GM18511 (cell line): ENCODE results near the gene MEIS1.

Source experiments
- ATAC-seq: cut with Tn5 transposase; IDR thresholded peaks from one replicate; pipeline ENCODE4 v1.9.1; 2021; ENCODE audit warnings: mild to moderate bottlenecking, moderate library complexity; ENCODE audit not compliant: unreplicated experiment

MEIS1 gene

DNA sequence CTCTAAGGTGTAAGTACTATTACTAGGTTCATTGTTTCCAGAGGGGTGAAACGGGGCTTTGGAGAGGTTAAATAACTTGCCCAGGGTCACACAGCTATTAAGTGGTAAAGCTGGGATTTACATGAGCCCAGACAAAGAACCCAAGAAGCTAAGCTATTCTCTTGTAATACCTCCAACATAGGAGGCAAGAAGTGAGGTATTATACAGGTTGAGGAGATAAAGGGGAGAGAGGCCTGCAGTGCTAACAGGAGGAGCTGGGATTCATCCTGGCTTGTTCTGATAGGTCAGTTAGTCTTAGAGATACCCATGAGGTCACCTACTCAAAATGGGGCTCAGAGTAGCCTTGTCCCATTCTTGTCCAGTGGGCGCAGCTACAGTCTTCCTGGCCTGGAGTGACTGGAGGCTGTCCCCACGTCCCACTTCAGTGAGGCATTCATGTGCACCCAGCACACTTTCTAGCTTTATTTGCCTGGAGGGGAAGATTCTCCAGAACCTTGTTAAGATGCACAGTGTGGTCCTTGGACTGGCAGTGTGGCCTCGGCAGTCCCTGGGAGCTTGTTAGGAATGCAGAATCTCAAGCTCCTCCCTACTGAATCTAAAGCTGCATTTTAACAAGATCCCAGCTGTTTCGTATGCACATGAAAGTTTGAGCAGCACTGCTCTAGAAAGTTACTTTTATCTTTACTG is 63.5 kb downstream of the MEIS1 start:
- ATAC-seq: no peak

DNA sequence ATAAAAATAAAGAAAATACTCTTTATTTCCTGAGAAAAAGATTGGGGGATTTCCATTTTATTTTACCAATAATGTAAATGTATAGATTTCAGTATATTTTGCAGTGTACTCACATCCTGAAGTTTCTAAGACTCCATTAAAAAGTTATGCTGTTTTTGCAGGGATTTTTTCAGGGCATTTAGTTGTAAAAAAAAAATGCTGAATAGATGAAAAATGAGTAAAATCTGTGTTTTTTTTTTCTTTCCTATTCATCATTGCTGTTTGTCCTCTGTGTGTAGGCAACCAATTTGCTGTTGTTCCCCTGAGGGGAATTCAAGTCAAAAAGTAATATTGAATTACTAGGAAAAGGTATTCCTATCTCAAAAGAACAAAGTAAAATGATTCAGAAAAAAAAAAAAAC is 66.3 kb downstream of the MEIS1 start:
- no peak for ATAC-seq

DNA sequence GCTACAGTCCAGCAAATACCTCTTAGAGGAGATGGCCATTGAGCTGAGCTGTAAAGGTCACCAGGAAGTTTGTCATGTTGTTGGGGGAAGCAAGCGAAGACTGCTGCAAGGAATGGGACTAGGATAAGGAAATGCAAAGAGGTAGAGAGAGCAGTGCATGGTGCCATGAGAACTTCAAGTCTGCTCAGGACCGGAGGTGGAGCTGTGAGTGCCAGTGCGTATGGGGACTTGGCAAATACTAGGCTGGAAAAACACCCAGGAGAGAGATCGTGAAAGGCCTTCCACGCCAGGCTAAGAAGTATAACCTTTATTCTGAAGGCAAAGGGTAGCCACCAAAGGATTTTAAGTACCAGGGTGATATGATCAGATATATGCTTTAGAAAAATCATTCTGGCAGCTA is 71.3 kb downstream of the MEIS1 start:
- no peak for ATAC-seq

DNA sequence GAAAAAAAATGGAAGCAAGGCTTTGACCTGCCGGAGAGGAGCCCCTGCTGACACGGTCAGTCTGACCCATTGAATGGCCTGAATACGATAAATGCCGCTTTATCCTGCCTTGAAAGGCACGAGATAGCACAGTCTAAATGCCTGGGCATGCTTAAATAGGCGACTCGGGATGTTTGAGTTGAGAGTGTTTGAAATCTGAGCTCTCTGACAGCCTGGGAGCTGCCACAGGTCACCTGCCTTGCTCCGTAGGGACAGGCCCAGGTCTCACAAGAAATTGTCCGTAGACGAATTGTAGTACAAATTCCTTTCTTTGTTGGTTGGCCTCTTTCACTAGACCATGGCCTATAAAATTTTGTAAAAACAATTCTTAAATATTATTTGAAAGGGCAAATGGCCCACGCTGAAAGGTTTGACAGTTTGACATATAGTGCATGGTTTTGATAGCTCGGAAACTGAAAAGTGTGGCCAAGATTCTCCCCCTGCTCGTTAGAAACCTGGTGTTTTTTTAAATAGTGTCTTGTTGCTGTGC is 72.8 kb downstream of the MEIS1 start:
- no peak for ATAC-seq

DNA sequence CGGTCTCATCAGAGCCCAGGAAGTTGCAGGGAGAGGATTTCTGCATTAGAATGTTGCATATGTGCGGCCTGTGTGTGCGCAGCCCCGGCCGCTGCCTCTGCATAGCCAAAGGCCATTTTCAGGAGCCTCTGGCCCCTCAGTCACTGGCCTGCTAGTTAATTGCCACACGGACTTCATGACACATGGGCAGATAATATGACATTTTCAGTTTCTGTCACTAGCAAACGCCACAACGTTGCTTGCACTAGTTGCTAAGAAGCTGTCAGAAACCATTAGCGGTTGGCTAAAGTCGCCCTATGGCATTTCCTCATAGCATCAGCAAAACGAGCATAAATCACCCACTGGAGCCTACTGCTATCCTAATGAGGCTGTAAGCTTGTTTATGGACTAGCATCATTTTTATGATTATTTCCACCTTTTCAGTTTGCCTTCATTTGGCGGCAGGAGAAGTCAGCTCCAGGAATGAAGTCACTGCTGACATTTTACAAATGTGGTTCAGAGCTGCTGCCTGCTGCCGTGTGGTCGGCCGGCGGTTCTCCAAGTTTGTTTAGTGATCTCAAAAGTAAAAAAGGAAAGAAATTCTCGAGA is 73.7 kb downstream of the MEIS1 start:
- no peak for ATAC-seq

DNA sequence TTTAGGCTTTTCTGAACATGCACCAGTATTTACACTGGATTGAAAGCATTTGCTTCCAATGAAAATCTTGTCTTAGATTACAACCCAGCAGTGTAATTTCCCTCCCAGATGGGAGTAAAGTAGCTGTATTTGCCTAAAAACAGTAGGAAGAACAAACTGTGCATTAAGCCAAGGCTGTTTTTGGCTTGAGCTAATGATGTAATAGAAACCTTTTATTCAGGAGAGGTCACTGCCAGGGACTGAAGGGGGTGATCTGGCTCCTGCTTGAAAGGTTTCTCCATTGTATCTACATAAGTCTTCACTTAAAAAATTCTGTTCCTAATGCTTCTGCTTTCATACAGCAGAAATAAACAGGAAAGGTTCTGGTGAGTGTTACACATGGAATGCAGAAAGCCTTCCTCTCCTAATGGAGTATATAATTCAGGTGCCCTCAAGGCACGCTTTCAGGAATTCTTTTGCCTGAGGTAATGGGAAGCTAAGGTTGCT is 74.4 kb downstream of the MEIS1 start:
- no peak for ATAC-seq

DNA sequence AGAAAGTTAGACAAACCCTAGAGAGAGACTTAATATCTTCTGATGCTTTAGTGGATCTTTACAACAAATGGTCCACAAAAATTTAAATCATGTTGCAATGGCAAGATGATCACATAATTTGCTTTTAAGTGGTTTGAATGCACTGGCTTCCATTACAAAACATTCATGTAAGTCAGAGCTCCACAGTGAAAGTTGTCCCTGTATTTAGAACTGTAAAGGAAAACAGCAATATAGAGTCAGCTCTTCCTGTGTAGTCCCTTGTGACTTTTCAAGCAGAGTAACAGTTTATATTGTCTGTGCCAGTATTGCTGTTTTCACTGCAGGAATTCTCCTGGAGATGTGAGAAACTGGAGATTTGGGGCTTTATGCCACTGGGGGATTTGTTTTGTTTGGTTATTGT is 77.7 kb downstream of the MEIS1 start:
- no peak for ATAC-seq

DNA sequence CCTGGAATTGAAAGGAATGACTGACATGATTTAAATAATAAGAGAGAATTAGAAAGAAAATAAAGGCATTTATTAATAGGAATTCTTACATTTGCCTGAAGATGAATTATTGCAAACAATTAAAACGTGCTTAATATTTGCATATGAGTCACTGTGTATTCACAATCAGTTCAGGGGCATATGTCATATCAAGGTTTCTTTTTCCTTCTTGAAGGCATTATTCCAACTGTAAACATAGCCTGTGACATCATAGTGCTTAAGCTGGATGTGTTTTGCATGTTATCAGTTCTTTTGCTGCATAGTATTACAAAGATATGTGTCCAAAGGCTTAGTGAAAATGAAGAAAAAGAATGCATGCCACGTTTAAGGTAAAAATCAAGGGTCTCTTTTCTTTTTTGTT is 80.8 kb downstream of the MEIS1 start:
- ATAC-seq: no peak

DNA sequence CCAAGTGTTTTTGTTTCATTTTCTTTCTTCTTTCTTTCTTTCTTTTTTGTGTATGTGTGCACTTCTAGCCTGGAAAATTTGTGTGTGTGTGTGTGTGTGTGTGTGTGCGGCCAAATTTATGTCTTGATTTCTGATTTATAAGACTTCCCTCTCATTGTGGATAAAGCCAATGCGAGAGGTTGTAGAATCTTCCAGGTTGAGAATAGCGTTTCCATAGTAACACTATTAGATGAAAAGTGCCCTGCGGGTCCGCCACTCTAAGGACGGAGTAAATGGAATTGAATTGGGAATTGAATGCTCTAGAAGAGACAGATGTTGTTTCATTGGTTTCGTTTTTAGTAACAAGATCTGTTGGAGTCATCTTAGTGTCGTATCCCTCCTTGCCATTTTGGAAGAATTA is 81.6 kb downstream of the MEIS1 start:
- no peak for ATAC-seq

DNA sequence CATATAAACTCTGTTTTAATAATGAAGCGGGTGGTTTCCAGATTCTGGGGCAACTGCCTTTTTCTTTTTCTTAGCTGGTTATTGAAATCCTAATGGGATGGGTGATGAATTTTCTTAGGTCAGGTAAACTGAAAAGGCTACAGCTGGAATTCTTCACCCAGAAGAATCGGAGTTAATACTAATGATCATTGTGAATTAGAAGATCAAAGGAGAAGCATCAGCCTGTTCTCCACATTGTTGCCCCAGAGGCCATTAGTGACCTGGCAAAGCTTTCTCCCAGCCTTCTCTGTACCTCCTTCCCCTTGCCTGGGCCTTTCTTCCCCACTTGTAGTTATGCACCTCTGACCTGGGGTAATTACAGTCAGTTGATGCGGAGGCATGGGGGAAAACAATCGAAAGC is 82.8 kb downstream of the MEIS1 start:
- ATAC-seq: no peak

DNA sequence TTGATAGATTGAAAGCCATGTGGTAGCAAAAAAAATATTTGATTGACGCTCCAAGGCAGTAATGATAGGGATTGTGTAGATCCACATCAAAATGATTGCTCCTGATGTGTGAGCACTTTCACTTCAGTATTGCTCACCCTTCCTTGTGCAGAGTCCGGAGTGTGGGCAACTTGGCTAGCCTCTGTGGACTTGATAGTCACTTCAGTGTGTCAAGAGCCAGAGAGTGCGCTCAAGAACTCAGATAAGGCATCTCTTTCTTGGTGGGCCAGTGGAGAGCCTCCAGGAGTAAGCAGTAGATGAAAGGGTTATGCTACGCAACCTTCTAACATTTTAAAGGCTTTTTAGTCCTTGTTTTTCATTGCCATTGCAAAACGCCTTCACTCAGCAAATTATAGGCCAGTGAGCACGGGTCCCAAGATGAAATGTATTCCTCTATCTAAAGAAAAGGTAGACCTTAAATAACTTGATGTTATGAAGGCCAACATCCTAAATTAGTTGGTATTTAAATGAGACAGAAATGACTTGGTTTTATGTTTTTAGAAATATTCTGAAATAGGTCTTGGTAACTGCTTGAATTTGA is 84.4 kb downstream of the MEIS1 start:
- no peak for ATAC-seq

DNA sequence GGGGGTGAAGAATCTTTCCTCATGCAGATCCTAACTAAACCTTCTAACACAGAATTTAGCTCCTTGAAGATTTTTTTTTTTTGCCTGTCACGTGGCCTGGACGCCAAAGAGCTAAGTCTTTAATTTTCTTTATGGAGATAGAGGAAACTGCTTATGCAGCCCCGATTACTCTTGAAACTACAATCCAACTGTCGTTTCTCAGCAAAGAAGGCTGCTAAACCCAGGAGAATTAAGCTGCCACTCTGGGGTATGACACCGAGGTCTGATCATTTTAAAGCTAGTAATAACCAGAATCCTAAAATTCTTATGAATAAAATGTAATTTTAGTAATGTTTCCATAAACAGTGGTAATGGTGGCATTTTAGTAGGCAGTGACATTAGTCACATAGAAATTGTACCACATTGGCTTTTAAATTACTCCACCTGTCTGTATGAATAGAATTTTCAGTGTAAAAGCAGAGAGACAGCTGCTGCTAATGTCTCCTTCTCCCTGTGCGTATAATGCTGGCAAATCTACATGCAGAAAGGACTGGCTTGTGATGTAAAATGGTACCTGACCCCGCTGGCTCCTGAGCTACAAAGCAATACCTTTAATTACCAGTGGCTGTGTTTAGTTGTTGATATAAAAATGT is 86.5 kb downstream of the MEIS1 start:
- ATAC-seq: no peak

DNA sequence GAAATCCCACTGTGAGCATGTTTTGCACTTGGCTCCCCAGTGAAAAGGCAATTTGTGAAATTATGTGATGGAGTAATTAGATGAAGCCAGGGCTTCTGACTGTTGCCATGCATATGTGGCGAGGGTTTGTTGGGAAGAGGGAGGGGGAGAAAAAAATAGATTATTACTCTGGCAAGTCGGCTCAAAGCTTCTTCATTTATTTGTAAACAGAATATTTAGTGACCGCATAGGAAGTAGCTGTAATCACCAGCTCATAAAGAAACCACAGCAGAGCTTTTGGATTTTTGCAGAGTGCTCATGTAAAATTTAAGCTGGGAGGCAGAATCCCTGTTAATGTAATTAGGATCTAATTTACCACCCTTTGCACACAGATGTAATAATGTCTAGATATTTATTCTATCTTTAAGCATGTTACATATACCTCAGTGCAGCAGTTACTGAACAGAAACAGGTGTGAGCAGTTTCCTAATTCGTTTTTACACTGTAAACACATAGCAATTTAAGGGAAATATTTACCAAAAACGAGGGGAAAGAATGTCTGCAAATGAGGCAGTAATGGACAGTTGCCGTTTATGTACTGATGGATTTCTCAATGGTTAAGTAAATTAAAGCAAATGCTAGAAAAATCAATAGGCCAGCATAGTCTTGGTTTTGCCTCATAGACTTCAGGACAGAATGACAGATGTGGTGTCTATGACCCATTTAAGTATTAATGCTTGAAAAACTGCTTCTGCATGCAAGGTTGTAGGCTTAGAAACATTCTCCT is 87.9 kb downstream of the MEIS1 start:
- no peak for ATAC-seq

DNA sequence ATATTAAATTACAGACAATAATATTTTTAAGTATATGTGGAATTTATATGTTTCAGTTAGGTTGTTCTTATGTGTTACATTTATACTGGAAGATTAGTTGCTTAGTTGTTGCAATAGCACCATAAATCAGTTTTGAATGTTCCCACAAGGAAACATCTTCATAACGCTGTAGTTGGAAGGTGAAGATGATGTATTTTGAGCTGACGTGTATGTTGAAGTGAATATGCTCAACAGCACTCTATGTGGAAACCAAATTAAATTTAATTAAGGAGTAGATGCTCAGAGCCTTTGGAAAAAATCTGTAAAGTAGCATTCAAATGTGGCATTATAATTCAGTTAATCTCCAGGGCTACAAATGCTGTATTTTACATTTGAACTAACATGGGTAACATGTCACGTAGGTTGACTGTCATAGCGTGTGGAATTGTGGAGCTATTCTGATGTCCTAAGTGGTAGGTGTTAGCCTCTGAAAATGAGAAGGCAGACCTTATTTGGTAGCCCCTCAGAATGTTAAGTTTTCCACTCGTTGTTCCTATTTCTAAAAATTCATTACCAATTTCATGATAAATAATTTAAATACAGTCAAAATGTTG is 88.5 kb downstream of the MEIS1 start:
- no peak for ATAC-seq

DNA sequence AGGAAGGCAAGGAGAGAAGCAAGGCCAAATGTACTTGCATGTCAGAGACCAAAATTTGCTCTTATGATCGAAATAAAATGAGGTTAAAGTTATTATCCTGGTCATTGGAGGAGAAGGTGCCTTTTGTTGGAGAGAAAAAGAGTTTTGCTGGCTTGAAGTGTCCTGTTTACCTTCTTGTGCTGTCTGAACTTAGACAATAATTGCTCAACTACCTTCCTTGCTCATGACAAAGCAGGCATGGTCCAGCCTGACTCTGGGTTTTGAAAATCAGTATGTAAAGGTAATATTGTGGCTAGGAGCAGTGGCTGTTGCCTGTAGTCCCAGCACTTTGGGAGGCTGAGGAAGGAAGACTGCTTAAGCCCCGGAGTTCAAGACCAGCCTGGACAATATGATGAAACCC is 89.1 kb downstream of the MEIS1 start:
- no peak for ATAC-seq

DNA sequence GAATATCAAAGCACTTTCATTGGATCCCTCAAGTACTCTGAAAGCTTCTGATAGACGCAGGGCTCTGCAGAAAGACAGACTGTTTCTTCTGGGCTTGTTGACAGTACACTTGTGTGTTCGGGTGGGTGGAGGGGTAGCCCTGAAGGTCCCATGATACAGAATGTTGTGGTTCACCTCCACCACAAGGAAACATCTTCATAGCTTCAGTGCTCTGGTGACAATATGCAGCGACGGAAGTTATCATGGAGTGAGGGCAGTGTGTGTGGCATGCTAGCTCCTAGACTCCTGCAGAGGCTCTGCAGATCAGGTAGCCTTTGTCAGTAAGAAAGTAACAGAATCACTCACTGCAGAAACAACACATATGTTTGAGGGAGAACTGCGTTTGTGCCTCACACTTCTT is 90.7 kb downstream of the MEIS1 start:
- ATAC-seq: no peak

DNA sequence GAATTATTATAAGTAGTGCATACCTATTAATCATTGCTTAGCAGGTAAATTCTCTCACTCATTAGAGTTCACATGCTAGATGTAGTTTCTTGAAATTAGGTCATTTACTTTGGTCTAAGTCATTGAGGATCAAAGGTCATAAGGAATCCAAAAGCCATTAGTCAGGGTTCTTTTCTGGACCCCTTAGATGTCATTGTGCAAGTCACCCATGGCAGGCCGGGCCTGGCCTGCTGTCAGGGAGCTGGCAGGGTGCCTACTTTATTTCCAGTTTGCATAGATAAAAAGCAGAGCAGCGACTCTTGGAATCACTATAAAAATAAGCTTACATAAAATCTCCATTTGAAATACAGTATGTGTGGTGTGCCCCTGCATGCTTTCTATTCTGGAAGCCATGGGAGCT is 91.3 kb downstream of the MEIS1 start:
- no peak for ATAC-seq

DNA sequence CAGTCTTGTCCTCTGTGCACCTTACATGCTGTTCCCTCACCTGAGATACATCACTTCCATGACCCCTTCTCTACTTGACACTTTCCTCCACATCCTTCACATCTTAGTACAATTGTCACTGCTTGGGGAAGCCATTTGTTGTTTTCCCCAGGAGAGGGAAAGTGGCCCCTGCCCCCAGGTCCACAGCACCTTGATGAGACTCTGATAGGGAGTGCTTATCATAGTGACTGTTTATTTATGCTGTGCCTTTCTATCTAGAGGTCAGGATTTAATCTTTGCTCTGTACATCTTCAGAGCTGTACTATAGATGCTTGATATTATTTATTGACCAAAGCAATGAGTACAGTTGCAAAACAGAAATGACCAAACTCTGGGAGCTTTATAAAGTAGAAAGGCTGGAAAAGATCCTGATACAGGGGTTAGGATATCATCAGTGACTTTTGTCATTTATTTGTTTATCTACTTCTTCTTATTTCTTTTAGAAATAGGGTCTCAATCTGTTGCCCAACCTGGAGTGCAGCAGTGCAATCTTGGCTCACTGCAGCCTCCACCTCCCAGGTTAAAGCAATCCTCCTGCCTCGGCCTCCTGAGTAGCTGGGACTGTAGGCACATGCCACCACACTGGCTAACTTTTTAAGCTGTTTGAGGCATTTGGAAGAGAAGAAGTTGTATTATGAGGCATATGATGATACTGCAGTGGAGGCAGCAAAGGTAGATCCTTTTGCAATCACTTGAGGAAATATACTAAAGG is 94.2 kb downstream of the MEIS1 start:
- ATAC-seq: no peak

DNA sequence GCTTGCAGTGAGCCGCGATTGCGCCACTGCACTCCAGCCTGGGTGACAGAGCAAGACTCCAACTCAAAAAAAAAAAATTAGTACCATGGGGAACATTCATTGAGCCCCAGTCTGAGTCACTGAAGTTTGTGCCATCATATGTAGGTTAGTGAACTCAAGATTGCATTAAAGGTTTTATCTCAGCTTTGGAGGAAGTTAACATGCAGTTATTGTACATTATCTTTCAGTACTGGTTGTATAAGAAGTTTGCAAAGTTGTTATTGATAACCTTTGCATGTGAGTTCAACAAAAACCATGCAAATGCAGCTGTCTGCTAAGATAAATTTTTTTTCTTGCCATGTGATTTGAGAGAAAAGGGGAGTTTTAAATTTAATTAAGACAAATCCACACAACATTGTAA is 95.7 kb downstream of the MEIS1 start:
- no peak for ATAC-seq

DNA sequence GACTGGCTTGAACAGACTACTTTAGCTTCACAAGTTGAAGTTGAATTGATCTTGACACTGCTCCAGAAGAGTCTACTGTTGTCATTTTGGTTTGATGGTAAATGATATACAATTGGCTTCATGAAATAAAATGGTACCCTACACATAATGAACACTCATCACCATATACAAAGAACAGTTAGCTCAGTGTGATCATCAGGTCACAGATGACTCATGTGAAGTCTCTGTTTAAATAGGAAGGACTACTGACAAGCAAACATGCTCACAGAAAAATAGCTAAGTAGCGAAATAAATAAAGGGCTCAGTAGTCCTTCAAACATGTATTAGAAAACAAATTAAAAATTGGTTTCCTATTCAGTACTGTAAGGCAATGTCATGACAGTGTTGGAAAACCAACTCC is 96.2 kb downstream of the MEIS1 start:
- no peak for ATAC-seq
